Activated CD4-positive, alpha-beta memory T cell treated with anti-CD3 and anti-CD28 coated beads, Interleukin-2, amount 10 ng/mL, durations not matched to agents 7 days and 5 days (primary cell): ENCODE data around the gene CPS1. TPM values are rescaled to one million over a fixed set of nuclear protein-coding genes. Genes with fewer than 3 reads are reported as not detected.

Source experiments
- CTCF ChIA-PET: fragments of 350-600 bp; sonication (Branson Sonifier 250); formaldehyde crosslinking; loops from one replicate; lab custom pipeline; 2021; ENCODE audit warnings: antibody characterized with exemption, inconsistent platforms; lab: Charles Lee
- POLR2A ChIA-PET: fragments of 350-600 bp; sonication (Branson Sonifier 250); formaldehyde crosslinking; loops from one replicate; lab custom pipeline; 2021; ENCODE audit warnings: antibody characterized with exemption; lab: Charles Lee
- DNase-seq: peaks from one replicate; pipeline ENCODE4 v3.0.0-alpha.2; 2020
- H3K27ac Mint-ChIP-seq: one replicate; pipeline ENCODE4 v1.8.0; 2021; ENCODE audit warnings: mild to moderate bottlenecking, mixed read lengths
- H3K27me3 Mint-ChIP-seq: one replicate; pipeline ENCODE4 v1.8.0; 2021; ENCODE audit warnings: mixed read lengths
- H3K36me3 Mint-ChIP-seq: one replicate; pipeline ENCODE4 v1.8.0; 2021; ENCODE audit warnings: low read depth, mixed read lengths
- H3K4me1 Mint-ChIP-seq: one replicate; pipeline ENCODE4 v1.8.0; 2021; ENCODE audit warnings: mixed read lengths
- H3K4me3 Mint-ChIP-seq: one replicate; pipeline ENCODE4 v1.8.0; 2021; ENCODE audit warnings: mild to moderate bottlenecking, mixed read lengths
- H3K9me3 Mint-ChIP-seq: one replicate; pipeline ENCODE4 v1.8.0; 2021; ENCODE audit warnings: mixed read lengths
- total RNA-seq, 2 experiments: library from RNA; stranded (reverse); gene quantifications; one replicate each; pipeline ENCODE4 v1.2.3, GENCODE V29; 2021

Gene CPS1
- under 1 TPM; 0.15 to 0.86 TPM for total RNA-seq

DNA sequence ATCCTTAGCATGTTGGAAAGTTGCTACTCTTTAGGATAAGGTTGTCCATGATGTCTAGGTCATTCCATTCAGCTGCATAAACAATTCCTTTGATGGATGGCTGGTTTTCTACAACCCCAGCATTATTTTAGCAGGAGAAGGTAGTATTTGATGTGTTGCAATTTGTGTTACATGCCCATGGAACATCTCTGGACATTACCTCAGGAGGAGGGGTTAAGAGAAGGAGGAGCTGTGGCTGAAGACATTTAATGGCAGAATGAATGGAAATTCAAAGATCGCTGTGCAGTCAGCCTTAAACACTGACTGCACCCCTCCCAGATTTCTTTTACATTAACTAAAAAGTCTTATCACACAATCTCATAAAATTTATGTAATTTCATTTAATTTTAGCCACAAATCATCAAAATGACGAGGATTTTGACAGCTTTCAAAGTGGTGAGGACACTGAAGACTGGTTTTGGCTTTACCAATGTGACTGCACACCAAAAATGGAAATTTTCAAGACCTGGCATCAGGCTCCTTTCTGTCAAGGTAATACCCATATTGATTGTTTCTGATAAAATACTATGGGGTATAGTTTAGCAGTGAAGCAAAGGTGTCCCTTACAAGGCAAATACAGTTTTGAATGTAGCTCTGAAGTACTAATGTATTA lies at the start of gene CPS1:
Gene CPS1, plus strand, starts transcription at position 271 of the 652 bp plus-strand sequence. Its CDS starts 135 bp downstream, at position 406.
- no peaks in the 10 kb centered on the region for H3K9me3 Mint-ChIP-seq
- no peaks in the 10 kb centered on the region for H3K36me3 Mint-ChIP-seq
- CTCF ChIA-PET, result no interaction called here
- no peak for DNase-seq
- no peaks in the 10 kb centered on the region for H3K27me3 Mint-ChIP-seq
- POLR2A ChIA-PET, result no interaction called here
- no peak within 1 kb of the TSS for H3K27ac Mint-ChIP-seq
- no peaks in the 10 kb centered on the region for H3K4me1 Mint-ChIP-seq
- H3K4me3 Mint-ChIP-seq, result no peak within 1 kb of the TSS

DNA sequence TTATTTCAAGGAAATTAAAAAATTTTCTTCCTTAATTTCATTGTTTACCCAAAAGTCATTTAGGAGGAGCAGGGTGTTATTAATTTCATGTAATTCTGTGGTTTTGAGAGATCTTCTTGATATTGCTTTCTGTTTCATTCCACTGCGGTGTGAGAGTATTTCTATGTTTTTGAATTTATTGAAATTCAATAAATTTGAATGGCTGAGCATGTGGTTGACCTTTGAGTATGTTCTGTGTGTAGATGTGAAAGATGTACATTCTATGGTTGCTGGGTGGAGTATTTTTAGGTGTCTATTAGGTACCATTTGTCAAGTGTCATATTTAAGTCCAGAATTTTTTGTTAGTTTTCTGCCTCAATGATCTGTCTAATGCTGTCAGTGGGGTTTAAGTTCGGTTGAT lies 40.5 kb upstream of the CPS1 start:
- H3K27me3 Mint-ChIP-seq, result peaks cover 26% of the 10 kb centered on the region
- no peaks in the 10 kb centered on the region for H3K36me3 Mint-ChIP-seq
- no peak overlapping the region for H3K27ac Mint-ChIP-seq
- H3K4me1 Mint-ChIP-seq, result peaks cover 4% of the 10 kb centered on the region
- ChIA-PET POLR2A (no interaction called here), CTCF (no interaction called here)
- no peaks in the 10 kb centered on the region for H3K9me3 Mint-ChIP-seq
- no peak overlapping the region for H3K4me3 Mint-ChIP-seq
- DNase-seq, result no peak

GRCh38 chr2:210517264-210517663 lies 39.1 kb upstream of the CPS1 start:
- H3K4me3 Mint-ChIP-seq, result no peak overlapping the region
- H3K9me3 Mint-ChIP-seq, result no peaks in the 10 kb centered on the region
- H3K27me3 Mint-ChIP-seq, result peaks cover 26% of the 10 kb centered on the region
- DNase-seq, result no peak
- POLR2A ChIA-PET, result no interaction called here
- H3K27ac Mint-ChIP-seq, result no peak overlapping the region
- H3K4me1 Mint-ChIP-seq, result peaks cover 4% of the 10 kb centered on the region
- H3K36me3 Mint-ChIP-seq, result no peaks in the 10 kb centered on the region
- CTCF ChIA-PET, result no interaction called here

GRCh38 chr2:210519594-210519993 lies 36.8 kb upstream of the CPS1 start:
- no peak overlapping the region for H3K27ac Mint-ChIP-seq
- no peak for DNase-seq
- ChIA-PET POLR2A (no interaction called here), CTCF (interaction anchor here (1.5 kb wide), 1 partner anchor 17 kb away, joined by 4 read pairs; no protein-coding TSS in a partner anchor)
- no peaks in the 10 kb centered on the region for H3K9me3 Mint-ChIP-seq
- H3K27me3 Mint-ChIP-seq, result peaks cover 19% of the 10 kb centered on the region
- peaks cover 4% of the 10 kb centered on the region for H3K4me1 Mint-ChIP-seq
- no peaks in the 10 kb centered on the region for H3K36me3 Mint-ChIP-seq
- no peak overlapping the region for H3K4me3 Mint-ChIP-seq

- Mint-ChIP-seq H3K4me1 (peaks cover 4% of the 10 kb centered on the region), H3K36me3 (no peaks in the 10 kb centered on the region), H3K4me3 (no peak overlapping the region), H3K27me3 (peaks cover 3% of the 10 kb centered on the region), H3K9me3 (no peaks in the 10 kb centered on the region), H3K27ac (no peak overlapping the region)
- CTCF ChIA-PET, result interaction anchor here (1.0 kb wide), 1 partner anchor 19 kb away, joined by 3 read pairs; no protein-coding TSS in a partner anchor
- no peak for DNase-seq
- POLR2A ChIA-PET, result no interaction called here
These were observed 34.0 kb upstream of the CPS1 start for GRCh38 chr2:210522399-210522798.

GRCh38 chr2:210523650-210524289 lies 32.6 kb upstream of the CPS1 start:
- Mint-ChIP-seq H3K27me3 (peaks cover 3% of the 10 kb centered on the region), H3K9me3 (no peaks in the 10 kb centered on the region), H3K4me3 (no peak overlapping the region), H3K36me3 (no peaks in the 10 kb centered on the region), H3K4me1 (peaks cover 4% of the 10 kb centered on the region), H3K27ac (no peak overlapping the region)
- ChIA-PET POLR2A (no interaction called here), CTCF (interaction anchor here (2.1 kb wide), 1 partner anchor 21 kb away, joined by 6 read pairs; no protein-coding TSS in a partner anchor)
- no peak for DNase-seq

DNA sequence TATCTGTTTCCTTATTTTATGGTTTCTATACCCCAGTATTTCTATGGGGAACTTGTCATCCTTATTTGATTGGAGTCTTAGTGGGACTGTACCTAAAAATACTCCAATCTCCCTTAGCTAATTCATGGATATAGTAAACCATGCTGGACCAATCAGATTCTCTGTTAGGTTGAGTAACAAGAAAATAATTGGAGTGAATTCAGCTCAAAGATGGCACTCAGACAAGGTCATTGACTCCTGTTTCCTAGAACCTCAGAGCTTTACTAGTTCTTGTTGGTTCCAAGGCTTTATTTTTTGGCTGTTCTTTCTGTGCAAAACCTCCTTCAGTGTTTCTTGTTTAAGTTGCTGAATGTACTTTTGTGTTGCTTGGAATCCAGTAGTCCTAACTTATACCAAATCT lies 31.9 kb upstream of the CPS1 start:
- DNase-seq, result no peak
- ChIA-PET CTCF (interaction anchor here (2.1 kb wide), 1 partner anchor 22 kb away, joined by 6 read pairs; no protein-coding TSS in a partner anchor), POLR2A (no interaction called here)
- Mint-ChIP-seq H3K27ac (no peak overlapping the region), H3K4me3 (no peak overlapping the region), H3K4me1 (peaks cover 2% of the 10 kb centered on the region), H3K27me3 (peaks cover 2% of the 10 kb centered on the region), H3K36me3 (no peaks in the 10 kb centered on the region), H3K9me3 (no peaks in the 10 kb centered on the region)

- Mint-ChIP-seq H3K4me3 (no peak overlapping the region), H3K36me3 (no peaks in the 10 kb centered on the region), H3K4me1 (no peaks in the 10 kb centered on the region), H3K27me3 (no peaks in the 10 kb centered on the region), H3K9me3 (no peaks in the 10 kb centered on the region), H3K27ac (no peak overlapping the region)
- ChIA-PET CTCF (interaction anchor here (1.1 kb wide), 1 partner anchor 25 kb away, joined by 4 read pairs; no protein-coding TSS in a partner anchor), POLR2A (no interaction called here)
- no peak for DNase-seq
These were observed 29.1 kb upstream of the CPS1 start for GRCh38 chr2:210527286-210527685.

GRCh38 chr2:210528716-210529115 lies 27.7 kb upstream of the CPS1 start:
- ChIA-PET CTCF (no interaction called here), POLR2A (no interaction called here)
- Mint-ChIP-seq H3K9me3 (no peaks in the 10 kb centered on the region), H3K27me3 (no peaks in the 10 kb centered on the region), H3K27ac (no peak overlapping the region), H3K4me3 (no peak overlapping the region), H3K4me1 (no peaks in the 10 kb centered on the region), H3K36me3 (no peaks in the 10 kb centered on the region)
- no peak for DNase-seq

GRCh38 chr2:210531050-210531449 lies 25.3 kb upstream of the CPS1 start:
- ChIA-PET POLR2A (no interaction called here), CTCF (interaction anchor here (1.0 to 1.1 kb wide), 2 partner anchors 19 to 28 kb away, joined by 3 read pairs; no protein-coding TSS in a partner anchor)
- Mint-ChIP-seq H3K36me3 (no peaks in the 10 kb centered on the region), H3K27ac (no peak overlapping the region), H3K4me1 (no peaks in the 10 kb centered on the region), H3K4me3 (no peak overlapping the region), H3K27me3 (no peaks in the 10 kb centered on the region), H3K9me3 (no peaks in the 10 kb centered on the region)
- DNase-seq, result no peak

DNA sequence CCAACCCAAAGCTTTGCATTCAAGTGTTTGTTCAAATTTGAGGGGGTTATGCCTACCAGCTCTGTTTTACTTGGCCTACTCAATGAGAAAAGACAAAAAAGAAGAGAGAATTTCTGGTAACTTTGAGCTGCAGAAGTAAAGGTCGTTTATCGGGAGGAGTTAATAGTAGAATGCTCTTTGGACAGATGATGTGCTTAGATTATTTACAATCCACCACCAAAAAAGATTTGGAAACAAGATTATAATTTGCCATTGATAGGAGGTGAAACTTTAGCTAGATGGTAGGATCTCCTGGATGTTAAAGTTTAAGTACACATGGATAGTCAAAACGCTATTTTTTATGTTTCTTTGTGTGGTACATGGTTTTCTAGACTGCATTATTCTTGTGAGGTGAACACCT lies 24.9 kb upstream of the CPS1 start:
- no peak overlapping the region for H3K4me3 Mint-ChIP-seq
- no peak for DNase-seq
- H3K27me3 Mint-ChIP-seq, result no peaks in the 10 kb centered on the region
- no peaks in the 10 kb centered on the region for H3K9me3 Mint-ChIP-seq
- CTCF ChIA-PET, result interaction anchor here (1.1 kb wide), 1 partner anchor 18 kb away, joined by 3 read pairs; no protein-coding TSS in a partner anchor
- H3K27ac Mint-ChIP-seq, result no peak overlapping the region
- no peaks in the 10 kb centered on the region for H3K4me1 Mint-ChIP-seq
- no peaks in the 10 kb centered on the region for H3K36me3 Mint-ChIP-seq
- POLR2A ChIA-PET, result no interaction called here

GRCh38 chr2:210533389-210533788 lies 23.0 kb upstream of the CPS1 start:
- no peak overlapping the region for H3K27ac Mint-ChIP-seq
- H3K9me3 Mint-ChIP-seq, result no peaks in the 10 kb centered on the region
- CTCF ChIA-PET, result no interaction called here
- H3K27me3 Mint-ChIP-seq, result no peaks in the 10 kb centered on the region
- H3K4me1 Mint-ChIP-seq, result no peaks in the 10 kb centered on the region
- H3K36me3 Mint-ChIP-seq, result no peaks in the 10 kb centered on the region
- no peak overlapping the region for H3K4me3 Mint-ChIP-seq
- DNase-seq, result no peak
- POLR2A ChIA-PET, result no interaction called here

GRCh38 chr2:210534879-210535278 lies 21.5 kb upstream of the CPS1 start:
- Mint-ChIP-seq H3K9me3 (no peaks in the 10 kb centered on the region), H3K4me3 (no peak overlapping the region), H3K27me3 (no peaks in the 10 kb centered on the region), H3K36me3 (no peaks in the 10 kb centered on the region), H3K4me1 (no peaks in the 10 kb centered on the region), H3K27ac (no peak overlapping the region)
- POLR2A ChIA-PET, result no interaction called here
- CTCF ChIA-PET, result interaction anchor here (0.7 kb wide), 1 partner anchor 127 kb away, joined by 4 read pairs; no protein-coding TSS in a partner anchor
- DNase-seq, result no peak
